Measurements from ENCODE around the gene FMNL3.

The FMNL3 gene

GRCh38 chr12:49708851-49709250 is 1.6 kb upstream of the FMNL3 start:
- Histone ChIP-seq H3K27ac (ENCODE audit: low read depth, low read length, severe bottlenecking) (no peak overlapping the region), H3K36me3 (ENCODE audit: control insufficient read depth, insufficient read depth, low read length) (peaks cover 6% of the 10 kb centered on the region), H3K4me1 (ENCODE audit: control insufficient read depth, insufficient read depth, low read length, poor library complexity, severe bottlenecking) (peaks cover 14% of the 10 kb centered on the region), H3K9me3 (ENCODE audit: control insufficient read depth, low read length) (no peaks in the 10 kb centered on the region), H3K4me3 (ENCODE audit: extremely low read depth, insufficient read depth, low read length, poor library complexity, severe bottlenecking) (no peak overlapping the region)
- WGBS, 2 experiments (ENCODE audit: insufficient coverage in 2 of 2) = 80 to 100% methylated on average over 2 of the region's 3 CpGs

- no peak overlapping the region for H3K4me3 ChIP-seq (ENCODE audit: extremely low read depth, insufficient read depth, low read length, poor library complexity, severe bottlenecking)
- 63 to 71% methylated on average over 4 to 10 of the region's 11 CpGs for WGBS, 2 experiments (ENCODE audit: insufficient coverage in 2 of 2)
These were observed 575 bp upstream of the FMNL3 start for GRCh38 chr12:49707812-49708147.

GRCh38 chr12:49706351-49707127 is 666 bp downstream of the FMNL3 start:
- WGBS, 2 experiments (ENCODE audit: insufficient coverage in 2 of 2) = 0% methylated on average over 13 to 36 of the region's 43 CpGs
- H3K27ac ChIP-seq (ENCODE audit: low read depth, low read length, severe bottlenecking) = peak overlapping the region; percentile 83
- H3K4me3 ChIP-seq (ENCODE audit: extremely low read depth, insufficient read depth, low read length, poor library complexity, severe bottlenecking) = peak overlapping the region; percentile 79
- H3K9me3 ChIP-seq (ENCODE audit: control insufficient read depth, low read length) = no peaks in the 10 kb centered on the region
- H3K4me1 ChIP-seq (ENCODE audit: control insufficient read depth, insufficient read depth, low read length, poor library complexity, severe bottlenecking) = peaks cover 36% of the 10 kb centered on the region
- H3K36me3 ChIP-seq (ENCODE audit: control insufficient read depth, insufficient read depth, low read length) = peaks cover 16% of the 10 kb centered on the region

More at GRCh38 chr12:49707812-49708147, 575 bp upstream of the FMNL3 start:
- Histone ChIP-seq H3K9me3 (ENCODE audit: control insufficient read depth, low read length) (no peaks in the 10 kb centered on the region), H3K4me1 (ENCODE audit: control insufficient read depth, insufficient read depth, low read length, poor library complexity, severe bottlenecking) (peaks cover 25% of the 10 kb centered on the region), H3K27ac (ENCODE audit: low read depth, low read length, severe bottlenecking) (no peak overlapping the region), H3K36me3 (ENCODE audit: control insufficient read depth, insufficient read depth, low read length) (peaks cover 14% of the 10 kb centered on the region)

GRCh38 chr12:49705479-49706134 is 1.6 kb downstream of the FMNL3 start:
- 25 to 36% methylated on average over 9 to 10 of the region's 10 CpGs for WGBS, 2 experiments (ENCODE audit: insufficient coverage in 2 of 2)
- Histone ChIP-seq H3K36me3 (ENCODE audit: control insufficient read depth, insufficient read depth, low read length) (peaks cover 16% of the 10 kb centered on the region), H3K9me3 (ENCODE audit: control insufficient read depth, low read length) (no peaks in the 10 kb centered on the region), H3K4me3 (ENCODE audit: extremely low read depth, insufficient read depth, low read length, poor library complexity, severe bottlenecking) (peak overlapping the region; percentile 79), H3K27ac (ENCODE audit: low read depth, low read length, severe bottlenecking) (peak overlapping the region; percentile 83), H3K4me1 (ENCODE audit: control insufficient read depth, insufficient read depth, low read length, poor library complexity, severe bottlenecking) (peaks cover 37% of the 10 kb centered on the region)

- Histone ChIP-seq H3K4me3 (ENCODE audit: extremely low read depth, insufficient read depth, low read length, poor library complexity, severe bottlenecking) (no peak overlapping the region), H3K36me3 (ENCODE audit: control insufficient read depth, insufficient read depth, low read length) (peaks cover 16% of the 10 kb centered on the region), H3K9me3 (ENCODE audit: control insufficient read depth, low read length) (no peaks in the 10 kb centered on the region), H3K4me1 (ENCODE audit: control insufficient read depth, insufficient read depth, low read length, poor library complexity, severe bottlenecking) (peaks cover 48% of the 10 kb centered on the region), H3K27ac (ENCODE audit: low read depth, low read length, severe bottlenecking) (no peak overlapping the region)
- WGBS, 2 experiments (ENCODE audit: insufficient coverage in 2 of 2) = 80 to 82% methylated on average over 1 to 2 of the region's 3 CpGs
These were observed 3.5 kb downstream of the FMNL3 start for GRCh38 chr12:49703647-49704137.

- H3K36me3 ChIP-seq (ENCODE audit: control insufficient read depth, insufficient read depth, low read length) = peaks cover 17% of the 10 kb centered on the region
- H3K4me1 ChIP-seq (ENCODE audit: control insufficient read depth, insufficient read depth, low read length, poor library complexity, severe bottlenecking) = peaks cover 57% of the 10 kb centered on the region
- H3K4me3 ChIP-seq (ENCODE audit: extremely low read depth, insufficient read depth, low read length, poor library complexity, severe bottlenecking) = no peak overlapping the region
- H3K9me3 ChIP-seq (ENCODE audit: control insufficient read depth, low read length) = no peaks in the 10 kb centered on the region
- H3K27ac ChIP-seq (ENCODE audit: low read depth, low read length, severe bottlenecking) = peak overlapping the region; percentile 1
These were observed 4.5 kb downstream of the FMNL3 start for GRCh38 chr12:49702676-49703215.

- WGBS, 2 experiments (ENCODE audit: insufficient coverage in 2 of 2) = 83 to 100% methylated on average over 2 of the region's 3 CpGs
These were observed 5.2 kb downstream of the FMNL3 start for GRCh38 chr12:49702009-49702408.

GRCh38 chr12:49698619-49699545 is 8.3 kb downstream of the FMNL3 start:
- H3K4me3 ChIP-seq (ENCODE audit: extremely low read depth, insufficient read depth, low read length, poor library complexity, severe bottlenecking) = no peak overlapping the region

More at GRCh38 chr12:49702009-49702408, 5.2 kb downstream of the FMNL3 start:
- no peak overlapping the region for H3K4me3 ChIP-seq (ENCODE audit: extremely low read depth, insufficient read depth, low read length, poor library complexity, severe bottlenecking)
- peaks cover 24% of the 10 kb centered on the region for H3K36me3 ChIP-seq (ENCODE audit: control insufficient read depth, insufficient read depth, low read length)
- H3K27ac ChIP-seq (ENCODE audit: low read depth, low read length, severe bottlenecking) = no peak overlapping the region
- peaks cover 65% of the 10 kb centered on the region for H3K4me1 ChIP-seq (ENCODE audit: control insufficient read depth, insufficient read depth, low read length, poor library complexity, severe bottlenecking)
- no peaks in the 10 kb centered on the region for H3K9me3 ChIP-seq (ENCODE audit: control insufficient read depth, low read length)

GRCh38 chr12:49697808-49698207 is 9.4 kb downstream of the FMNL3 start:
- 58 to 73% methylated on average over 2 of the region's 4 CpGs for WGBS, 2 experiments (ENCODE audit: insufficient coverage in 2 of 2)
- Histone ChIP-seq H3K4me3 (ENCODE audit: extremely low read depth, insufficient read depth, low read length, poor library complexity, severe bottlenecking) (no peak overlapping the region), H3K27ac (ENCODE audit: low read depth, low read length, severe bottlenecking) (no peak overlapping the region), H3K4me1 (ENCODE audit: control insufficient read depth, insufficient read depth, low read length, poor library complexity, severe bottlenecking) (peaks cover 42% of the 10 kb centered on the region), H3K9me3 (ENCODE audit: control insufficient read depth, low read length) (no peaks in the 10 kb centered on the region), H3K36me3 (ENCODE audit: control insufficient read depth, insufficient read depth, low read length) (peaks cover 24% of the 10 kb centered on the region)

More at GRCh38 chr12:49698619-49699545, 8.3 kb downstream of the FMNL3 start:
- H3K27ac ChIP-seq (ENCODE audit: low read depth, low read length, severe bottlenecking) = peak overlapping the region; percentile 73
- peaks cover 52% of the 10 kb centered on the region for H3K4me1 ChIP-seq (ENCODE audit: control insufficient read depth, insufficient read depth, low read length, poor library complexity, severe bottlenecking)
- H3K9me3 ChIP-seq (ENCODE audit: control insufficient read depth, low read length) = no peaks in the 10 kb centered on the region
- 3% methylated on average over 3 to 8 of the region's 8 CpGs for WGBS, 2 experiments (ENCODE audit: insufficient coverage in 2 of 2)
- H3K36me3 ChIP-seq (ENCODE audit: control insufficient read depth, insufficient read depth, low read length) = peaks cover 31% of the 10 kb centered on the region

- Histone ChIP-seq H3K9me3 (ENCODE audit: control insufficient read depth, low read length) (no peaks in the 10 kb centered on the region), H3K27ac (ENCODE audit: low read depth, low read length, severe bottlenecking) (no peak overlapping the region), H3K4me1 (ENCODE audit: control insufficient read depth, insufficient read depth, low read length, poor library complexity, severe bottlenecking) (peaks cover 32% of the 10 kb centered on the region), H3K4me3 (ENCODE audit: extremely low read depth, insufficient read depth, low read length, poor library complexity, severe bottlenecking) (no peak overlapping the region), H3K36me3 (ENCODE audit: control insufficient read depth, insufficient read depth, low read length) (peaks cover 26% of the 10 kb centered on the region)
These were observed 10.5 kb downstream of the FMNL3 start for GRCh38 chr12:49696723-49697122.
